T-helper 1 cell (primary cell): Measurements from ENCODE around the gene TEX2.

Source experiments
- DNase-seq, 5 donors: peaks; one replicate each; pipeline ENCODE4 v3.0.0-alpha.2; 2012 to 2020
- total RNA-seq, 4 donors: gene quantifications; one replicate each; lab custom pipeline; 2026; lab: John Stamatoyannopoulos, UW

Gene TEX2, protein sequence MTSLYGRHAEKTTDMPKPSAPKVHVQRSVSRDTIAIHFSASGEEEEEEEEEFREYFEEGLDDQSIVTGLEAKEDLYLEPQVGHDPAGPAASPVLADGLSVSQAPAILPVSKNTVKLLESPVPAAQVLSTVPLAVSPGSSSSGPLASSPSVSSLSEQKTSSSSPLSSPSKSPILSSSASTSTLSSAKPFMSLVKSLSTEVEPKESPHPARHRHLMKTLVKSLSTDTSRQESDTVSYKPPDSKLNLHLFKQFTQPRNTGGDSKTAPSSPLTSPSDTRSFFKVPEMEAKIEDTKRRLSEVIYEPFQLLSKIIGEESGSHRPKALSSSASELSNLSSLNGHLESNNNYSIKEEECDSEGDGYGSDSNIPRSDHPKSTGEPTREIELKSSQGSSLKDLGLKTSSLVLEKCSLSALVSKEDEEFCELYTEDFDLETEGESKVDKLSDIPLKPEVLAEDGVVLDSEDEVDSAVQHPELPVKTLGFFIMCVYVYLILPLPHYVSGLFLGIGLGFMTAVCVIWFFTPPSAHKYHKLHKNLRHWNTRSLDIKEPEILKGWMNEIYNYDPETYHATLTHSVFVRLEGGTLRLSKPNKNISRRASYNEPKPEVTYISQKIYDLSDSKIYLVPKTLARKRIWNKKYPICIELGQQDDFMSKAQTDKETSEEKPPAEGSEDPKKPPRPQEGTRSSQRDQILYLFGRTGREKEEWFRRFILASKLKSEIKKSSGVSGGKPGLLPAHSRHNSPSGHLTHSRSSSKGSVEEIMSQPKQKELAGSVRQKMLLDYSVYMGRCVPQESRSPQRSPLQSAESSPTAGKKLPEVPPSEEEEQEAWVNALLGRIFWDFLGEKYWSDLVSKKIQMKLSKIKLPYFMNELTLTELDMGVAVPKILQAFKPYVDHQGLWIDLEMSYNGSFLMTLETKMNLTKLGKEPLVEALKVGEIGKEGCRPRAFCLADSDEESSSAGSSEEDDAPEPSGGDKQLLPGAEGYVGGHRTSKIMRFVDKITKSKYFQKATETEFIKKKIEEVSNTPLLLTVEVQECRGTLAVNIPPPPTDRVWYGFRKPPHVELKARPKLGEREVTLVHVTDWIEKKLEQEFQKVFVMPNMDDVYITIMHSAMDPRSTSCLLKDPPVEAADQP
- total RNA-seq, result 19.2 to 27.4 (median 24.4) reads per million in 4 donors

DNA sequence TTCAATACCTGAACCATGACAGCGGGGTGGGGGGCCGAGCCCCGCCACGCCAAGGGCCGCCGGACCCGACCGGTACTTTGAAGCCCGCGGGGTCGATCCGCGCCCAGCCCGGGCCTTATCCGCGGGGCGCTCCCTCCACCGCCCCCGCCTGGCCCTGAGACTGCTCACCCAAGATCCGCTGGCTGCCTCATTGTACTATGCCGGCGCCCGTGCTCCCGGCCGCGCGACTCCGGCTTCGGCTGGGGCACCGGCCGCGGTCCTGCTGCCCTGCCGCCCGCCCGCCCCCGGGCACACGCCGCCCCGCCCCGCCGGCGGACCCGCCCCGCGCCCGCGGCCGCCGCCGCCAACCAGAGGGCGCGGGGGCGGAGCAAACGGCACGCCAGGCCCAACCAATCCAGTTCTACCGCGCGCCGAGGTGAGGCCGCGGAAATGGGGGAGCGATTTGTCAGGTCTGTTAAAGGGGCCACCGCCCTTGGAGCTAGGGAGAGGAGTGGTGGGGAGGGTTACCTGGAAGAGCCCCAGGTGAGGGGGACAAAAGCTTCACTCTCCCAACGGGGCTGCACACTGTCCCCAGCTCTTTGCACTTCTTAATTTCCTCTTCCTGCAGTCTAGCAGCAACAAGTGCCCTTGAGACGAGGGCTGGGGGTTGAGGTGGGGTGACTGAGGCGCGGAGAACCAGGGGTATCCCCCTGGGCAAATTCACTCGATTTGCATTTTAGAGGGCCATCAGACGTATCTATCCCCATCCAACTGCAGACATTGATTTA, at the start of gene TEX2:
Gene TEX2, minus strand, starts transcription at position 261 of the 767 bp plus-strand sequence. CDS start 49,043 bp downstream, outside the sequence.
- peak; percentile 76 to 91 (median 82) for DNase-seq

DNA sequence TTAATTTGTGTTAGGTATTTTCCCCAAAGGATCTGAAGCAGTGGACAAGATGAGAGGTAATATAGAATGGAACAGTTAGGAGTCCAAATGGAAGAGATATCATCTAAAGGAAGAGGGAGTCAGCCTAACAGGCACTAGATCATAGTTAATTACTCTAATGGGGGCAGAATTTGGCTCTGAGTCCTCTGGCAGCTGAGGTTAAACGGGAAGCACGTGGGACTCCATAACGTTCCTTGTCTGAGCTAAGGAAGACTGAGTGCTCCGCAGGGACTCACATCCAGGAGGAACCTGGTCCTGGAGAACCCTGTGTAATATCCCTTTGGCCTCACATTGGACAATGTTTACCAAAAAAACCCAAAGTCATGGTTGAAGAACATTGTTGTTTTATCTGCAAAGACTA, 46.6 kb upstream of the TEX2 start:
- DNase-seq, result no peak

DNA sequence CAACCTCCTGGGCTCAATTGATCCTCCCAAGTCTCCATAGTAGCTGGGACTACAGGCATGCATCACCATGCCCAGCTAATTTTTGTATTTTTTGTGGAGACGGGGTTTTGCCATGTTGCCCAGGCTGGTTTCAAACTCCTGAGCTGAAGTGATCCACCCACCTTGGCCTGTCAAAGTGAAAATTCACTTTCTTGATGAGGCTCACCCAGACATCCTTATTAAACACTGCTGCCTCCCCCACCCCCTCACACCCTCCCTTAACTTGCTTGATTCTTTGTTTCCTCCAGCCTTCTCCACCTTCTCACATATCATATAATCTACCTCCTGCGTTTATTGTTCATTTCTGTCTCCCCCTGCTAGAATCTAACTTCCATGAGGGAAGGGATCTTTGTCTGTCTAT, 46.0 kb upstream of the TEX2 start:
- no peak for DNase-seq

DNA sequence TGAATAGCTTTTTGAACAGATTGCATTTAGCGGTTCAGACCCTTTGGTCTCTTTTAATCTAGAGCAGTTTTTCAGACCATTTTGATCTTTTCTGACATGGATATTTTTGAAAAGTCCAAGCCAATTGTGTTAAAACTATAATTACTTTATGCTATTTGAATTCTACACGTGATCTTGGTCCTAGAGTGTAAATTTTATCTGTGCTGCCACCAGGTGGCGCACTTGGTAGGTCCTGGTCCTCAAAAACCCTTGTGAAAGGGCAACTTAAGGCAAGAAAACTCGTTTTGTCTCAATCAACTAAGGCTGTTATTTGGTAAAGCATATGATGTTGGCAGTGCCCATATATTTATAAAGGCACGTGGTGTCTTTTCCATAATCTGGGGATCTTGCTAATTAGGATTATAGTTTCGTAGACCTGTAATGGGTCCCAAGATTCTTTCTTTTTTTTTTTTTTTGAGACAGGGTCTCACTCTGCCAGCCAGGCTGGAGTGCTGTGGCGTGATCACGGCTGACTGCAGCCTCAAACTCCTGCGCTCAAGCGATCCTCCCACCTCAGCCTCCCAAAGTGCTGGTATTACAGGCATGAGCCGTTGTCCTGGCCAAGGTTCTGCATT, 43.9 kb upstream of the TEX2 start:
- DNase-seq, result peak; percentile 36 to 62 (median 54)

DNA sequence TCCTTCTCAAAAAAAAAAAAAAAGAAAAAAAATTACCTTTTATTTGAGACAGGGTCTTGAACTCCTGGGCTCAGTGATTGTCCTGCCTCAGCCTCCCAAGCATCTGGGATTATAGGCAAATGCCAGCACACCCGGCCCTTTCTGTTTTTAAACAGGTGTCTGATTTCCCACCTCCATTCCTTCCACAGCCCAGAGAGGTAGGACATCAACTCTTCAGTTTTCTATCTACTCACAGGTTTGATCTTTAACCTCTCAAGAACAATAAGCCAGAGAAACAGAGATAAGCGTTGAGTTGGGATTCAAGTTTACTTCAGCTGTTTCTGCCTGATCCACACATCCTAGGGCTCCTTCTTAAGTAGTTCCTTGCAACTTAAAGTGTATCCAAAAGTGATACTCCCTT, 41.5 kb upstream of the TEX2 start:
- DNase-seq, result no peak

DNA sequence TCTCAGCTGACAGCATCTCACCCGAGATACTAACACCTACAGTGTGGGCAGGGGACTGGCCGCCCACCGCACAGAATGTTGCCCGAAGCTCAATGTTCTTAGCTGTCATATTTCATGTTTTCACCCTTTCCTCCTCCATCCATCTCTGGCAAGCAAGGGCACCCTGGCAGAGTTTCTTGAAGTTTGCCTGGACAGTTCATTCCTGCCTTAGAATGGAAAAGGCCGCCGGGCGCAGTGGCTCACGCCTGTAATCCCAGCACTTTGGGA, 37.6 kb upstream of the TEX2 start:
- no peak for DNase-seq

DNA sequence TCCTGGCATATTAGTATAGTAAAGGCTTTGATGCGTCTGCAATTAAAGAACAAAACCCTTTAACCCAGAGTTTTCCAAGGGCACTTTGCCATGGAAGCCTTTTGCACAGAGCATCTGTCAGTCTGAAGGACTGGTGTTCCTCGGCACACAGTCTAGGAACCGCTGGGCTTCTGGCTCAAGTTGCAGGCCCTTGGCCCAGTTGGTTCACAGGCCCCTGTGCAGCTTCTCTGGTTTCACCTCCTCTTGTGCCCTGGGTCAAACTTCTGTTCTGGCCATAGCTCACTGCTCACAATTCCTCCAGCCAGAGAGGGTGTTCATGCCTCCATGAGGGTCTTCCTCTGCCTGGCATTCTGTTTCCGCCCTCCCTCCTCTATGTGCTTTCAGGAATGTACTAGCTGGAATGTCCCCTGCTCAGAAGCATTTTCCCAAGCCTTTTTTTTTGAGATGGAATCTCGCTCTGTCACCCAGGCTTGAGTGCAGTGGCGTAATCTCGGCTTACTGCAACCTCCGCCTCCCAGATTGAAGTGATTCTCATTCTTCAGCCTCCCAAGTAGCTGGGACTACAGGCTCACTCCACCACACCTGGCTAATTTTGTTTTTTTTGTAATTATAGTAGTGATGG, 34.5 kb upstream of the TEX2 start:
- no peak for DNase-seq

DNA sequence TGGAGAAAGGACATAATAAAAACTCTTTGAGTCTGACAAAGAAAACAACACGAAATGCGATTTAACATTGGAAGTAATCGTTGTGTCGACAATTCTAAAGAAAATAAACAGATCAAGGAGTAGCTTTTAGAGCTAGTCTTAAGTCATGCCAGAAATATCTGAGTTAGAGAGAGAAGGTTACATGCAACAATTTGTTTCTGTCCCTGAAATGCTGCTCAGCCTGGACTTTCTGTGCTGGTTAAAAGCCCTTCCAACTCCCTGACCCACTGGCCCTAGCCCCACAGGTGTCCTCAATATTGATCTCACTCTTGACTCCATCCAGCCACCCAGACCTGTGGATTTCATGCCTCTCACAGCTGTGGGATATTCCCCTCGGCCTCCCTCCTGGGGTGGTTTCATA, 33.2 kb upstream of the TEX2 start:
- DNase-seq, result no peak

DNA sequence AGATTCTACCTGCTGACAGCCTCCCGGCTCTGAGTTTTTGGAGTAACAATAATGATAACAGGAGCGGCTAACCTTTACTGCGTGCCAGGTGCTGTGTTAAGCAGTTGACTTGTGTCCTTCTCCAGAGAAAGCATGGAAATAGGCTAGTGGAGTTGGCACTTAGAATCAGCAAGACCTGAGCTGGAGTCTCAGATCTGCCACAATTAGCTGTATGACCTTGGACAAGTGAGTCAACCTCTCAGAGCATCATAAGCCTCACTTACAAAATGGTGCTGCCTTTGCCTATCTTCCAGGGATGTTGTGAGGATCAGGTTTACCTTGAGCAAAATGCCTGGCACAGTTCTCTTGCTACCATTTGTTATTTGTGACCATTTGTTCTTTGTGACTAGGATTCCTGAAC, 32.1 kb upstream of the TEX2 start:
- DNase-seq, result no peak

DNA sequence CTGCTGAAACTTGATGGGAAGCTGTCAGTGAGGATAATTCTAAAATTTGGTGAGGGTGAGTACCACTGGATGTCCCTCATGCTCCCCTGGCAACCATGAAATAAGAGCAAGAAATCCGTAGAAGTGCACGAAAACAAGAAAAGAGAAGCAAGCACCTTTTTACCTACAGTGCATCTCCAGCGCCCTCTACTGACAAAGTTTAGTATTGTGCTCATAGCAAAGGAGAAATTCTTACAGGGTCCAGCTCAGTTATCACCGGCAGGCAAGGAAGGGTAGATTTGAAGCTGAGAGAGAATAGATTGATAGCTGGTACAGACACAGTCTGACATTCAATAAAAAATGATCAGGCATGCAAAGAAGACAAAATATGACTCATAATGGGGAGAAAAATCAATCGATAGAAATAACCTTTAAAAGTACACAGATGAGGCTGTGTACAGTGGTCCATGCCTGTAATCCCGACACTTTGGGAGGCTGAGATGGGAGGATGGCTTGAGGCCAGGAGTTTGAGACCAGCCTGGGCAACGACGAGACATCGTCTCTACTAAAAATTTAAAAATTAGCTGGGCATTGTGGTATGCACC, 28.3 kb upstream of the TEX2 start:
- DNase-seq, result peak in 1 of 5 donors; percentile 21

DNA sequence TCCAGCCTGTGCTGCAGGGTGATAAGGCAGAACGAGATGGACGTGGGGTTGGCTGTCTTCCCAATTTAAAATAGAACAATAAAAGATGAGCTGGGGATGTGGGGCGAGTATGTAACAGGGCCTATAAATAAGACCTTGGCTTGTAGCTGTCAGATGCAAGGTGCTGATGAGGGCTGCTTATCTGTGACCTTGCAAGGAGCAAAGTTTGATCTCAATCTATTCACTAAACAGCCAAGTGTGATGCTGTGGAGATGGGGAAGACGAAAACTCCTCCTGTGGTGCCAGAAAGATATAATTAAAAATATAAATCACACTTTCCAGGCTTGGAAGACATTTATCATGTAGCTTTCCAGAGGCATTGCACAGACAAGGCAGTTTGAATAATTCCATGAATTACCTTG, 26.7 kb upstream of the TEX2 start:
- no peak for DNase-seq

DNA sequence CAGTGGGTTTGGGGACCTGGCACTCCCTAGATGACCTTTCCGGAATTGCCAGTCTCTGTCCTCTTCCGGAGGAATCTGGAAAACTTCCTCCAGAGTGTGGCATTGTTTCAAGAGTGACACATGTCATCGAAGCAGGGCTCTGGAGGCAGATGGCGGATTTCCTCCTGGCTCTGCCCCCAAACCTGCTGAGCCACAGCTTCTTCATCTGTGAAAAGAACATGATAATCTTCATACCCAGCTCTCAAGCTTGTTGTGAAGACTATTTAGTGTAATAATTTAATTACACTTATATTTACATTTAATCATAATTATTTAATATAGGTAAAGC, 19.7 kb upstream of the TEX2 start:
- DNase-seq, result no peak

DNA sequence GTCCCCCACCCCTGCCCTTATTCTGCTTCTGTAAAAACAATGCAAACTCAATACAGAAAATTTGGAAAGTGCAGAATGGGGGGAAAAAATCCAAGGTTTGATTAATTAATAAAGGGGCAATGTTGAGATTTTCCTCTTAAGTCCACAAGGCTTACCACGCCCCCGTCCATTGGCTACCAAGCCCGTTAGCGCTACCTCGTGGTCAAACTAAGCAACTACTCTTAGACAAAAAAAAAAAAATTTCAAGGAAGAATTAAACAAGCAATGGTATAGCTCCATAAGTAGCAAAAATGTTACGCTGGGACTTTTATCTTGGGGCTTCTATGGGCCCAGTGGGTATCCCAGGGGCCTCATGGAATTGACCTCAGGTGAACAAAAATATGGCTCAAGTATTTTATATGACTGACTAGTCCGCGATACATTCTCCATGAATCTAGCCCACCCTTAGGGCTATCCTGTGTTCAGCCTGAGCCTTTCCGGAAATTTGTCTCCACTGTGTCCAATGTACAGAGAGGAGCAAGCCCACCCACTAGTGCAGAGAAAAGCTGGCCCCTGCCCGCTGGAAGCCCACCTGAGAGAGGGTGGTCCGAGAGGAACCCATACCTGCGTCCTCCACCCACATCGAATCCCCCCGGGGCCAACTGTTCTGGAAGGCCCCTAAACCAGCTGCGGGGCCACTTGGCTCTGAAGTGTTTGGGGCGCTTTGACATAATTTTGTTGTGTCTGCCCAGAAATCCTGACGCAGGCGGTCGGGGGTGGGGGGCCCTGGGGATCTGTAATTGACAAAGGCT, 19.1 kb upstream of the TEX2 start:
- DNase-seq, result peak in 4 of 5 donors; percentile 27 to 59 (median 38)

DNA sequence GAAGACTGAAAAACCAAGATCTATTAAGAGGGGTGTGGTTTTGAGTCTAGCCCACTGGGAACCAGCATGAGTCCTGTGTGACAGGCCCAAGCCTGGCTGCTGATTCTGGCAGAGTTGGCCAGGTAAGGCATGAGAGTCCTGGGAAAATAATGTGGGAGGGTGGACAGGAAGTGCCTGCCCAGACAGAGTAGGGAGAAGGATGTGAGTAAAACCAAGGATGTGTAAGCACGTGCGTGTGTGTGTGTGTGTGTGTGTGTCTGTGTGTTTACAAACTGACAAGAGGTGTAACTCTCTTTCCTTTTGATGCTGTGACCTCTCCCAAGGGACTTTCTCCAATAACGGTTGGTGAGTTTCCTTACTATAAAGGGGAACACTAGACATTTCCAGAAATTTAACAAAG, 15.6 kb upstream of the TEX2 start:
- DNase-seq, result no peak

DNA sequence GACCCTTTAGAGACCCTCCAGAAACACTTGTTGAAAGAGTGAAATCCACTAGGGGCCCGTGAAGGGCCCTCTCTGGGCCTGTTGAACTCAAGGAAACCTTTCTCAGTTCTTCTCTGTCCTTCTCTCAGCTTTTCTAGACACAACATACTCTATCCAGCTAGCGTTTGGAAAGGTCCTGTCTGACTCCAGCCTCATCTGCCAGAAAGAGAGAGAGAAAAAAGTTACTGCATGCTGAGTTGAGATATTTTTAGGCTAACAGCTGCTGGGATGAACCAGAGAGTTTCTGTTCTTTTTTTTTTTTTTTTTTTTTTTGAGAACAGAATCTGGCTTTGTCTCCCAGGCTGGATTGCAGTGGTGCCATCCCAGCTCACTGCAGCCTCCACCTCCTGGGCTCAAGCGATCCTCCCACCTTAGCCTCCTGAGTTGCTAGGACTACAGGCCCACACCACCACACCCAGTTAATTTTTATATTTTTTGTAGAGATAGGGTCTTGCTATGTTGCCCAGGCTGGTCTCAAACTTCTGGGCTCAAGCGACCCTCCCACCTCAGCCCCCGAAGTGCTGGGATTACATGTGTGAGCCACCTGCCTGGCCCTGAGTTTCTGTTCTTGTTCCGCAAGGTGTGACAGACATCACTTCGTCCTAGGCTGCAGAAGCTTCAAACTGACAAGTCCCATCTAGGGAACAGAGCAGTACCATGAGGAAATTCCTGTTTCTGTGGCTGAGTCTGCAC, 14.9 kb upstream of the TEX2 start:
- DNase-seq, result no peak

DNA sequence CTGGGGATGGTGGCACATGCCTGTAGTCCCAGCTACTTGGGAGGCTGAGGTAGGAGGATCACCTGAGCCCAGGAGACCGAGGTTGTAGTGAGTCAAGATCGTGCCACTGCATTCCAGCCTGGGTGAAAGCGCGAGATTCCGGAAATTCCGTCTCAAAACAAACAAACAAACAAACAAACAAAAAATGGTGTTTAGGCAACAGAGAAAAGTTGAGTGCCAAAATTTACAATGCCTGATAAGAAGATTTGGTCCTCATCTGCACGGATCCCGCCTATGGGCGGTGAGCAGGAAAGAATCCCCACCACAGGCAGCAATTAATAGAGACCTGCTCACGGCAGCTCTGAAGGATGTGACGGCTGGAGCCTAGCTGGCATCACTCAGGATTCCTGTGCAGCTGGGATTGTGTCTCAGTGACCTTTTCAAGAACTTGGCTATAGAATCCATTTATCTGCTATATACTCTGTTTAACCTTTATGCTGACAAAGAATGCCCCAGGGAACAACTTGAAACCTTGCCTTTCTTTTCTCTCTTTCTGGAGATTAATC, 14.0 kb upstream of the TEX2 start:
- no peak for DNase-seq

DNA sequence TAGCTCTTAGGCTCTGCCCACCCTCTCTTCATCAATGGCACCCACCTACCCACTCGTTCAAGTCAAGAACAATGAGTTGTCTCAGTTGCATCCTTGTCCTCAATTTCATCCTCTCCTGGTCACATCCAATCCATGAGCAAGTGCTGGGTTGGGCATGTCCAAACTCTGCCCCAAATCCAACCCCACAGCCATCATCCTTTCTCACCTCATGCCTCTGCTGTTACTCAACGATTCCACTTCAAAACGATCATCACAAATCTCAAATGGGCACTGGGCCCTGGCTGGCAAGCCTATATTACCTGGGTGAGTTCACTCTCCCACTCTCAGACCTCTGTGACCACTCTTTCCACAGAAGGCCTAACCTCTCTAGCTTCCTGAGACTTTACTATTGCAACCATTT, 12.0 kb upstream of the TEX2 start:
- DNase-seq, result no peak

DNA sequence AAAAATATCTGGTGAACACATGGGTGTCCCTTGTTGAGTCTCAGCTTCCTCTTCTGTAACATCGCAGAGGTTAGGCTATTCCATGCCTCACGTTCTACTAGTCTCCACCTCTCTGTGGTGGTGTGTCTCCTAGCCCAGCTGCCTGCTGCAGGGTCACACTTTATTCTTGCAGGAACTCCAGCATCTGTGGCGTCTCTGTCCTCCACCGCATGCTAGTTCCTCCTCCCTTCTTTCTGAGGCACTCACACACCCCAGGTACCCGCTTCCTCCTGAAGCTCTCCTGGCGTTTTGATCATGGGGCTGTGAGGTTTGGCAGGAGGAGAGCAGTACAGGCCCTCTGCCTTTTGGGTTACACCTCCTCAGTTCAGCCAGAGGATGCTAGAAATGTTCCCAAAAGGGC, 9.9 kb upstream of the TEX2 start:
- no peak for DNase-seq

DNA sequence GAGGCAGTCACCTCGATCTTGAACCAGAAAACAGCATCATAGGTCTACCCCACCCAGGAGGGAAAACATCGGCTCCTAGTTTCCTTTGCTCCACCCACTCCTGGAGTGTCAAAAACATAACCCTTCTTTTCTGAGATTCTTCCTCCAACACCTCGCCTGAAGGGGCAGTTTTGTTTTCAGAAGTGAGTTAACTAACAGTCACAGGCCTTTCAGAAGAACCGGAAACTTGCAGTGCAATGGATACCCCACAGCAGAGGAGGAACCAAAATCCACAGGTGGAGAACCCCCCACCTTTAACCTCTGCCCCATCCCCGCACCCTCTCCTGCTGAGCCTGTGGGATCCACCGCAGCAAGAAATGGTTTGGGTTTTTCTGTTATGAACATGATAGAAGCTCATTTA, 7.8 kb upstream of the TEX2 start:
- DNase-seq, result peak in 1 of 5 donors; percentile 41
